Measurements from ENCODE around the gene TSPAN15. TPM values are rescaled to one million over a fixed set of nuclear protein-coding genes. Genes with fewer than 3 reads are reported as not detected.

Gene TSPAN15
- total and polyA plus RNA-seq, 9 donors: 2.8 to 13.7 (median 5.6) TPM

DNA sequence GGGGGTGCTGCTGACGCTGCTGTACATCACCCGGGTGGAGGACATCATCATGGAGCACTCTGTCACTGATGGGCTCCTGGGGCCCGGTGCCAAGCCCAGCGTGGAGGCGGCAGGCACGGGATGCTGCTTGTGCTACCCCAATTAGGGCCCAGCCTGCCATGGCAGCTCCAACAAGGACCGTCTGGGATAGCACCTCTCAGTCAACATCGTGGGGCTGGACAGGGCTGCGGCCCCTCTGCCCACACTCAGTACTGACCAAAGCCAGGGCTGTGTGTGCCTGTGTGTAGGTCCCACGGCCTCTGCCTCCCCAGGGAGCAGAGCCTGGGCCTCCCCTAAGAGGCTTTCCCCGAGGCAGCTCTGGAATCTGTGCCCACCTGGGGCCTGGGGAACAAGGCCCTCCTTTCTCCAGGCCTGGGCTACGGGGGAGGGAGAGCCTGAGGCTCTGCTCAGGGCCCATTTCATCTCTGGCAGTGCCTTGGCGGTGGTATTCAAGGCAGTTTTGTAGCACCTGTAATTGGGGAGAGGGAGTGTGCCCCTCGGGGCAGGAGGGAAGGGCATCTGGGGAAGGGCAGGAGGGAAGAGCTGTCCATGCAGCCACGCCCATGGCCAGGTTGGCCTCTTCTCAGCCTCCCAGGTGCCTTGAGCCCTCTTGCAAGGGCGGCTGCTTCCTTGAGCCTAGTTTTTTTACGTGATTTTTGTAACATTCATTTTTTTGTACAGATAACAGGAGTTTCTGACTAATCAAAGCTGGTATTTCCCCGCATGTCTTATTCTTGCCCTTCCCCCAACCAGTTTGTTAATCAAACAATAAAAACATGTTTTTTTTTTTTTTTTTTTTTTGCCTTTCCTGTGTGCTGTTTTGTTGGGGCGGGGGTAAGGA lies 55.8 kb downstream of the TSPAN15 start:
- 72 to 77% (median 73%) methylated on average over 17 to 19 of the region's 19 CpGs for WGBS, 3 donors
- no peaks in the 10 kb centered on the region for H3K27me3 ChIP-seq
- H3K4me1 ChIP-seq (ENCODE audit: insufficient read depth): no peaks in the 10 kb centered on the region
- no peak overlapping the region for H3K27ac ChIP-seq
- H3K36me3 ChIP-seq: no peaks in the 10 kb centered on the region
- intact Hi-C loops (cut with DNase I): loop anchor here in 1 of 4 donors (5.0 kb wide), 1 partner anchor 80 kb away; no protein-coding TSS in a partner anchor
- no peak overlapping the region for H3K4me3 ChIP-seq
- TF ChIP-seq EP300 (IDR thresholded peaks at IDR 0.05) (no peak), POLR2A (IDR thresholded peaks at IDR 0.05) (no peak)
- TF ChIP-seq, protein P1, sequence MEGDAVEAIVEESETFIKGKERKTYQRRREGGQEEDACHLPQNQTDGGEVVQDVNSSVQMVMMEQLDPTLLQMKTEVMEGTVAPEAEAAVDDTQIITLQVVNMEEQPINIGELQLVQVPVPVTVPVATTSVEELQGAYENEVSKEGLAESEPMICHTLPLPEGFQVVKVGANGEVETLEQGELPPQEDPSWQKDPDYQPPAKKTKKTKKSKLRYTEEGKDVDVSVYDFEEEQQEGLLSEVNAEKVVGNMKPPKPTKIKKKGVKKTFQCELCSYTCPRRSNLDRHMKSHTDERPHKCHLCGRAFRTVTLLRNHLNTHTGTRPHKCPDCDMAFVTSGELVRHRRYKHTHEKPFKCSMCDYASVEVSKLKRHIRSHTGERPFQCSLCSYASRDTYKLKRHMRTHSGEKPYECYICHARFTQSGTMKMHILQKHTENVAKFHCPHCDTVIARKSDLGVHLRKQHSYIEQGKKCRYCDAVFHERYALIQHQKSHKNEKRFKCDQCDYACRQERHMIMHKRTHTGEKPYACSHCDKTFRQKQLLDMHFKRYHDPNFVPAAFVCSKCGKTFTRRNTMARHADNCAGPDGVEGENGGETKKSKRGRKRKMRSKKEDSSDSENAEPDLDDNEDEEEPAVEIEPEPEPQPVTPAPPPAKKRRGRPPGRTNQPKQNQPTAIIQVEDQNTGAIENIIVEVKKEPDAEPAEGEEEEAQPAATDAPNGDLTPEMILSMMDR (IDR thresholded peaks at IDR 0.05): no peak
- DNase-seq: no peak
- H3K9me3 ChIP-seq: no peaks in the 10 kb centered on the region

DNA sequence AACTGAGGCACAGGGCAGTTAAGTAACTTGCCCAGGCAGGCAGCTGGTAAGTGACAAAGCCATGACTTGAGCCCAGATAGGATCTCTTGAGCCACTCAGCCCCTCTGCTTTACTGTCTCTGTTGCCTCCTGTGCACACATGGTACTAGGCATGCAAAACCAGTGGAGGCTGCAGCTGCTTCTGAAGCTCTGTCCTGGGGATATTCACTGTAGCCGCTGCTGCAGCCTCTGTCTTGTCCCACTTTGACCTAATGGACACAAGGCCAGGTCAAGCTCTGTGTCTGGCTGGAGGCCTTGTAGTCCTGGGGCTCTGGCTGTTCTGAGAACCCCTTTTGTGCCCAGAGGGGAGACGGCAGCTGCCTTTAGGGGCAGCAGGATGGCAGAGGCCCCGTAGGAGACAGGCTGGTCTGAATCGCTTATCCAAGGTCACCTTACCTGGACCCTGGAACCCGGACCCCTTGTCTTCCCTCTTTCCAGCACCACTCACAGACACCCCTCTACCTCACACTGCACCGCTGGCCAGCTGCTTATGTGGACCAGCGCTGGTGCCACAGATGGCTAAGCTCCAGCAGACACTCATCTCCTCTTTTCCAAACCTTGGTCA lies 57.6 kb downstream of the TSPAN15 start:
- no peak overlapping the region for H3K27ac ChIP-seq
- no peak for DNase-seq

DNA sequence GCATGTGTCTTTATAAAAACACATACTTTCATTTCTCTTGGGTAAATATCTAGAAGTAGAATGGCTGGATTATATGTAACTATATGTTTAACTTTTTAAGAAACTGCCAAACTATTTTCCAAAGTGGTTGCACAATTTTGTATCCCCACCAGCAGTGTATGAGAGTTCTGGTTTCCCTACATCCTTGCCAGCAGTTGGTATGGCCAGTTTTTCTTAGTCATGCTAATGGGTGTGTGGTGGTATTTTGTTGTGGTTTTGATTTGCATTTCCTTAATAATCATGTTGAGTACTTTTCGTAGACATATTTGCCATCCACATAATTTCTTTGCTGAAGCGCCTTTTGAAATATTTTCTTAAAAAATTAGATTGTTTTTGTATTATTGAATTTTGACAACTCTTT lies 61.6 kb downstream of the TSPAN15 start:
- intact Hi-C loops (cut with DNase I): no loop called here
- Histone ChIP-seq H3K4me1 (ENCODE audit: insufficient read depth) (no peaks in the 10 kb centered on the region), H3K27ac (no peak overlapping the region), H3K36me3 (no peaks in the 10 kb centered on the region), H3K4me3 (no peak overlapping the region), H3K9me3 (no peaks in the 10 kb centered on the region), H3K27me3 (no peaks in the 10 kb centered on the region)
- WGBS, 3 donors: 39 to 42% (median 40%) methylated on average over 2 of the region's 2 CpGs
- DNase-seq: no peak
- TF ChIP-seq, protein P1 (IDR thresholded peaks at IDR 0.05): no peak

More for the DNA sequence above, 57.6 kb downstream of the TSPAN15 start:
- intact Hi-C loops (cut with DNase I): loop anchor here in 1 of 4 donors (5.0 kb wide), 1 partner anchor 82 kb away; no protein-coding TSS in a partner anchor
- no peaks in the 10 kb centered on the region for H3K27me3 ChIP-seq
- H3K36me3 ChIP-seq: no peaks in the 10 kb centered on the region
- H3K4me1 ChIP-seq (ENCODE audit: insufficient read depth): no peaks in the 10 kb centered on the region
- no peaks in the 10 kb centered on the region for H3K9me3 ChIP-seq
- 75 to 87% (median 82%) methylated on average over 7 of the region's 7 CpGs for WGBS, 3 donors
- H3K4me3 ChIP-seq: no peak overlapping the region
- TF ChIP-seq, protein P1 (IDR thresholded peaks at IDR 0.05): no peak
- TF ChIP-seq EP300 (IDR thresholded peaks at IDR 0.05) (no peak), POLR2A (IDR thresholded peaks at IDR 0.05) (no peak)

DNA sequence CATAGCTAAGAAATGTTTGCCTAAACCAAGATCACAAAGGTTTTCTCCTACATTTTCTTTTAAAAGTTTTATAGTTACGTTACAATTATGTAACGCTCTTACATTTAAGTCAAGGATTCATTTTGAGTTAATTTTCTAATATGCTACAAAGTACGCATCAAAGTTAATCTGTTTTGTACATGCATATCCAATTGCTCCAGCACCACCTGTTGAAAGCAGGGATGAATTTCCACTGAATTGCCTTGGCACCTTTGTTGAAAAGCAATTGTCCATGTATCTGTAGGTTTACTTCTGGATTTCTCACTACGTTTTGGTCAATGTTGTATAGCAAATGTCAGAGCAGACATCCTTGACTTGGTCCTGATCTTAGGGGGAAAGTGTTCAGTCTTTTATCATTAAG lies 62.4 kb downstream of the TSPAN15 start:
- intact Hi-C loops (cut with DNase I): no loop called here
- no peaks in the 10 kb centered on the region for H3K36me3 ChIP-seq
- WGBS, 3 donors: 62 to 78% (median 73%) methylated on average over 4 of the region's 4 CpGs
- TF ChIP-seq, protein P1 (IDR thresholded peaks at IDR 0.05): no peak
- TF ChIP-seq POLR2A (IDR thresholded peaks at IDR 0.05) (no peak), EP300 (IDR thresholded peaks at IDR 0.05) (no peak)
- H3K4me3 ChIP-seq: no peak overlapping the region
- H3K9me3 ChIP-seq: no peaks in the 10 kb centered on the region
- H3K4me1 ChIP-seq (ENCODE audit: insufficient read depth): no peaks in the 10 kb centered on the region
- H3K27me3 ChIP-seq: no peaks in the 10 kb centered on the region
- no peak for DNase-seq
- no peak overlapping the region for H3K27ac ChIP-seq
